HL-60 (cell line): ENCODE measurements around the gene IFI44L.

Experiments used
- DNase-seq, 2 experiments: peaks; one replicate each; pipeline ENCODE4 v3.0.0-alpha.2; 2010 to 2020; ENCODE audit warnings: low read depth in 1 of 2, low spot score in 1 of 2
- H3K27ac ChIP-seq: fragments of 250-450 bp; sonication (Bioruptor Pico); replicated peaks from 2 replicates; pipeline ENCODE4 v1.5.1; 2020; ENCODE audit warnings: mild to moderate bottlenecking, moderate library complexity
- H3K27me3 ChIP-seq: fragments of 250-450 bp; sonication (Bioruptor Pico); 2 replicates; pipeline ENCODE4 v1.5.1; 2021; ENCODE audit warnings: mild to moderate bottlenecking, moderate library complexity; ENCODE audit not compliant: insufficient read depth, poor library complexity, severe bottlenecking
- H3K4me3 ChIP-seq: replicated peaks from 2 replicates; pipeline ENCODE4 v1.5.1; 2011; ENCODE audit warnings: mild to moderate bottlenecking, control low read depth, low read length; ENCODE audit not compliant: insufficient read depth
- CTCF ChIP-seq: IDR thresholded peaks from one replicate; pipeline ENCODE4 v1.5.1; 2011; ENCODE audit warnings: low read length, control low read depth, inconsistent platforms; ENCODE audit not compliant: insufficient read depth
- GABPA ChIP-seq: IDR thresholded peaks from 2 replicates; pipeline ENCODE4 v1.6.1; 2012; ENCODE audit warnings: low read depth
- POLR2AphosphoS5 ChIP-seq: IDR thresholded peaks from 2 replicates; pipeline ENCODE4 v1.6.1; 2012; ENCODE audit warnings: low read depth
- REST ChIP-seq: IDR thresholded peaks from 2 replicates; pipeline ENCODE4 v1.6.1; 2012; ENCODE audit warnings: low read depth; ENCODE audit not compliant: insufficient replicate concordance
- SPI1 ChIP-seq: IDR thresholded peaks from 2 replicates; pipeline ENCODE4 v1.6.1; 2012; ENCODE audit warnings: low read depth, mild to moderate bottlenecking, borderline replicate concordance

The IFI44L gene

GRCh38 chr1:78658901-78659300 lies 38.7 kb downstream of the IFI44L start:
- no peak for DNase-seq
- Histone ChIP-seq H3K4me3 (no peak overlapping the region), H3K27me3 (peaks cover 2% of the 10 kb centered on the region), H3K27ac (no peak overlapping the region)
- no peak for TF ChIP-seq SPI1
- no peak for TF ChIP-seq REST
- TF ChIP-seq POLR2AphosphoS5, result no peak
- TF ChIP-seq GABPA, result no peak
- TF ChIP-seq CTCF, result no peak

GRCh38 chr1:78663923-78664322 lies 43.7 kb downstream of the IFI44L start:
- H3K27ac ChIP-seq, result no peak overlapping the region
- no peak overlapping the region for H3K4me3 ChIP-seq
- peaks cover 2% of the 10 kb centered on the region for H3K27me3 ChIP-seq
- no peak for TF ChIP-seq CTCF
- no peak for TF ChIP-seq SPI1
- no peak for TF ChIP-seq POLR2AphosphoS5
- TF ChIP-seq REST, result no peak
- no peak for TF ChIP-seq GABPA
- DNase-seq, result no peak

- no peak for TF ChIP-seq SPI1
- TF ChIP-seq POLR2AphosphoS5, result no peak
- no peak for TF ChIP-seq GABPA
- no peak for TF ChIP-seq REST
- no peak for TF ChIP-seq CTCF
- H3K4me3 ChIP-seq, result no peak overlapping the region
- no peak for DNase-seq
- no peak overlapping the region for H3K27ac ChIP-seq
- peaks cover 2% of the 10 kb centered on the region for H3K27me3 ChIP-seq
Measured at GRCh38 chr1:78664763-78665162, 44.5 kb downstream of the IFI44L start.
